ENCODE measurements around the gene SURF2. TPM values are rescaled to one million over a fixed set of nuclear protein-coding genes. Genes with fewer than 3 reads are reported as not detected.
A peak's percentile ranks its signal among the peaks of the same experiment; 100 is the strongest.

SURF2 gene
- total and polyA plus RNA-seq, 9 of the 15 experiments (the other 6 are each of a cell fraction or from before 2014, with no cell fraction given): 5.5 to 82.5 (median 21.3) TPM

GRCh38 chr9:133406480-133407307 is 50.3 kb downstream of the SURF2 start (continued):
- TF ChIP-seq HEY1 (CRISPR knock-in tag; IDR thresholded peaks at IDR 0.05; ENCODE audit: borderline replicate concordance): no peak
- TF ChIP-seq BACH1 (tag; IDR thresholded peaks at IDR 0.05): no peak
- no peak for TF ChIP-seq ATF4 (CRISPR knock-in tag; IDR thresholded peaks at IDR 0.05)
- TF ChIP-seq PRMT5 (CRISPR knock-in tag; IDR thresholded peaks at IDR 0.05): no peak
- no peak for TF ChIP-seq MAX (CRISPR knock-in tag; IDR thresholded peaks at IDR 0.05)
- TF ChIP-seq FOSL1 (tag; conservative IDR thresholded peaks at IDR 0.05): no peak
- no peak for TF ChIP-seq ZNF511 (CRISPR knock-in tag; IDR thresholded peaks at IDR 0.05)
- TF ChIP-seq NR0B1 (IDR thresholded peaks at IDR 0.05; ENCODE audit: partially characterized antibody): no peak
- TF ChIP-seq DEAF1 (CRISPR knock-in tag; IDR thresholded peaks at IDR 0.05): no peak
- peak in 1 of 2 experiments; percentile 31; a peak in 1 of 4 replicates for TF ChIP-seq NRF1 (conservative IDR thresholded peaks at IDR 0.05 in 1 of 2, IDR thresholded peaks at IDR 0.05 in 1 of 2)
- no peak for TF ChIP-seq KAT8 (IDR thresholded peaks at IDR 0.05; ENCODE audit: low read depth)
- TF ChIP-seq ELF2 (CRISPR knock-in tag; IDR thresholded peaks at IDR 0.05): no peak
- peak; percentile 59; the same call in 1 of the 2 replicates for TF ChIP-seq TFAP4 (CRISPR knock-in tag; IDR thresholded peaks at IDR 0.05; ENCODE audit: borderline replicate concordance)
- no peak for TF ChIP-seq HNRNPLL (IDR thresholded peaks at IDR 0.05; ENCODE audit: low read depth, low read length, poor library complexity, severe bottlenecking)
- TF ChIP-seq HES1 (IDR thresholded peaks at IDR 0.05; ENCODE audit: low read depth): no peak
- no peak for TF ChIP-seq SLC30A9 (CRISPR knock-in tag; IDR thresholded peaks at IDR 0.05)
- no peak for TF ChIP-seq HDAC1 (IDR thresholded peaks at IDR 0.05)
- TF ChIP-seq ELF1 (tag; IDR thresholded peaks at IDR 0.05): no peak
- no peak for TF ChIP-seq ZSCAN32 (CRISPR knock-in tag; IDR thresholded peaks at IDR 0.05)
- peak; percentile 86 for TF ChIP-seq CREM (IDR thresholded peaks at IDR 0.05; ENCODE audit: low read depth)
